ENCODE measurements around the gene CCNQ. TPM values are rescaled to one million over a fixed set of nuclear protein-coding genes. Genes with fewer than 3 reads are reported as not detected.

CCNQ gene
- total RNA-seq, 1 experiment from 2014 or later, result 20.3 TPM

DNA sequence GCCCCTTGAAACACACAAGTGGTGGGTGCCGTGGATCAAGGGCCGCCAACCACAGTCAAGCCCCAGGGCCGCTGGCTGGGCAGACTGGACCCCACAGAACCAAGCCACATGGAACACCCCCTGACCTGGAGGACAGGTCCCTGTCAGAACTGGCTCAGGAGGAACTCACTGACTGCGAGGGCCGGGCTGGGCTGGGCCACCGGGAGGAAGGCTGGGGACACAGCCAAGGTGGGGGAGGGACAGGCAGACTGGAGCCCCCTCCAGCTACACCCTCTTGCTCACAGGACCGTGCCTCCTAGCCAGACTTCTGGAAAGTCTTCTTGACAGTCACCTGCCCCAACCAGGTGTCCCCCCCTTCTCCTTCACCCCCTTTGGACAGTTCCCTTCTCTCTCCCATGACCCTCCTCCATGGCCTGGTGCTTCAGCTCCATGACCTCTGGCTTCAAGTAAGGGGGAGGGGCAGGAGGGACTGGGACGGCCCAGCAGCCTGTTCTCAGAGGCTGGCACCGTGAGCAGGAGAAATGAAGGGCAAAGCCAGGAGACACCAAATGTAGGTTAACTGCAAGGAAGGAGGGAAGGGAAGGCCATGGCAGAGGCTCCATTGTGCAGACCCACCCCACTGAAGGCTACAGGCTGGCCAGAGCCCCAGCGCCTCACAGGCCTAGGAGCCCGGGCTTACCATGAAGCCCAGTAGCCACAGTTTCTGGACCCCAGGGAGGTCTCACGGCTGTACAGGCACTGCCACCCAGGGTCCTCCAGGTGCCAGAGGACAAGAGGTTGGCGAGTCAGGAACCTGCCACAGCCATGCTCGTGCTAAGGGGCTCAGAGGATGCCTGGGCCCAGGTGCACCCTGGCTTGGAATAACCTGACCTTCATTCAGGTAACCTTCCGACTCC lies 25.5 kb upstream of the CCNQ start:
- Histone ChIP-seq H3K4me3 (replicated peaks in 1 of 2; ENCODE audit: low read depth in 1 of 2, low read length in 2 of 2) (no peak overlapping the region), H3K36me3 (ENCODE audit: control insufficient read depth in 1 of 2, insufficient read depth in 2 of 2, low read length in 2 of 2) (no peaks in the 10 kb centered on the region), H3K79me2 (ENCODE audit: insufficient read depth, low read length) (no peaks in the 10 kb centered on the region), H3K9me3 (ENCODE audit: control insufficient read depth in 1 of 2, insufficient read depth in 1 of 2, low read depth in 1 of 2, low read length in 2 of 2) (no peaks in the 10 kb centered on the region), H3K4me2 (ENCODE audit: low read length) (no peak overlapping the region), H3K9ac (ENCODE audit: low read length) (no peak overlapping the region), H3K27ac (ENCODE audit: low read depth, low read length) (no peak overlapping the region), H3K4me1 (ENCODE audit: control insufficient read depth in 1 of 2, insufficient read depth in 2 of 2, low read length in 2 of 2) (no peaks in the 10 kb centered on the region), H2AFZ (ENCODE audit: low read depth, low read length, poor library complexity, severe bottlenecking) (no peak overlapping the region), H3K9me2 (ENCODE audit: insufficient read depth) (no peaks in the 10 kb centered on the region), H3K27me3 (ENCODE audit: insufficient read depth, low read length) (no peaks in the 10 kb centered on the region), H4K20me1 (ENCODE audit: insufficient read depth) (no peaks in the 10 kb centered on the region)
- ATAC-seq, result no peak
- intact Hi-C loops (cut with micrococcal nuclease), result no loop called here
- no TSS peak for BruUV-seq (replicated peaks)
- CTCF ChIA-PET, result no interaction called here
- DNase-seq (ENCODE audit: low read depth, low spot score), result no peak
- POLR2A ChIA-PET, result no interaction called here
- RAD21 ChIA-PET (ENCODE audit: low non-redundant PET in 1 of 2, low total read pairs in 2 of 2, uncharacterized antibody in 2 of 2, unreplicated experiment in 2 of 2), result no interaction called here
- no peak for TF ChIP-seq FOSL1 (IDR thresholded peaks at IDR 0.05; ENCODE audit: low read depth)
- TF ChIP-seq SP1 (IDR thresholded peaks at IDR 0.05; ENCODE audit: low read depth), result no peak
- no peak for TF ChIP-seq CBX3 (IDR thresholded peaks at IDR 0.05; ENCODE audit: low read depth)
- TF ChIP-seq CEBPB (IDR thresholded peaks at IDR 0.05; ENCODE audit: low read depth), result no peak
- TF ChIP-seq JUND (IDR thresholded peaks at IDR 0.05), result no peak
- no peak for TF ChIP-seq YY1 (IDR thresholded peaks at IDR 0.05; ENCODE audit: extremely low read depth, insufficient replicate concordance, low read depth, low read length)
- no peak for TF ChIP-seq ELF1 (IDR thresholded peaks at IDR 0.05; ENCODE audit: borderline replicate concordance, low read depth)
- TF ChIP-seq, protein P1, sequence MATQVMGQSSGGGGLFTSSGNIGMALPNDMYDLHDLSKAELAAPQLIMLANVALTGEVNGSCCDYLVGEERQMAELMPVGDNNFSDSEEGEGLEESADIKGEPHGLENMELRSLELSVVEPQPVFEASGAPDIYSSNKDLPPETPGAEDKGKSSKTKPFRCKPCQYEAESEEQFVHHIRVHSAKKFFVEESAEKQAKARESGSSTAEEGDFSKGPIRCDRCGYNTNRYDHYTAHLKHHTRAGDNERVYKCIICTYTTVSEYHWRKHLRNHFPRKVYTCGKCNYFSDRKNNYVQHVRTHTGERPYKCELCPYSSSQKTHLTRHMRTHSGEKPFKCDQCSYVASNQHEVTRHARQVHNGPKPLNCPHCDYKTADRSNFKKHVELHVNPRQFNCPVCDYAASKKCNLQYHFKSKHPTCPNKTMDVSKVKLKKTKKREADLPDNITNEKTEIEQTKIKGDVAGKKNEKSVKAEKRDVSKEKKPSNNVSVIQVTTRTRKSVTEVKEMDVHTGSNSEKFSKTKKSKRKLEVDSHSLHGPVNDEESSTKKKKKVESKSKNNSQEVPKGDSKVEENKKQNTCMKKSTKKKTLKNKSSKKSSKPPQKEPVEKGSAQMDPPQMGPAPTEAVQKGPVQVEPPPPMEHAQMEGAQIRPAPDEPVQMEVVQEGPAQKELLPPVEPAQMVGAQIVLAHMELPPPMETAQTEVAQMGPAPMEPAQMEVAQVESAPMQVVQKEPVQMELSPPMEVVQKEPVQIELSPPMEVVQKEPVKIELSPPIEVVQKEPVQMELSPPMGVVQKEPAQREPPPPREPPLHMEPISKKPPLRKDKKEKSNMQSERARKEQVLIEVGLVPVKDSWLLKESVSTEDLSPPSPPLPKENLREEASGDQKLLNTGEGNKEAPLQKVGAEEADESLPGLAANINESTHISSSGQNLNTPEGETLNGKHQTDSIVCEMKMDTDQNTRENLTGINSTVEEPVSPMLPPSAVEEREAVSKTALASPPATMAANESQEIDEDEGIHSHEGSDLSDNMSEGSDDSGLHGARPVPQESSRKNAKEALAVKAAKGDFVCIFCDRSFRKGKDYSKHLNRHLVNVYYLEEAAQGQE (IDR thresholded peaks at IDR 0.05; ENCODE audit: low read depth), result no peak
- no peak for TF ChIP-seq TCF7L2 (IDR thresholded peaks at IDR 0.05; ENCODE audit: borderline replicate concordance, extremely low read depth, insufficient read depth, insufficient read length)
- TF ChIP-seq EZH2 (IDR thresholded peaks at IDR 0.05), result no peak
- TF ChIP-seq CTCF (IDR thresholded peaks at IDR 0.05 in 2 of 3, conservative IDR thresholded peaks at IDR 0.05 in 1 of 3; ENCODE audit: borderline replicate concordance in 1 of 3, insufficient read depth in 1 of 3, low read depth in 2 of 3, low read length in 2 of 3), result no peak
- TF ChIP-seq POLR2AphosphoS5 (IDR thresholded peaks at IDR 0.05; ENCODE audit: low read depth, low read length), result no peak
- TF ChIP-seq EGR1 (IDR thresholded peaks at IDR 0.05; ENCODE audit: low read depth), result no peak
- TF ChIP-seq SIN3A (IDR thresholded peaks at IDR 0.05; ENCODE audit: low read depth), result no peak
- TF ChIP-seq ZNF274 (IDR thresholded peaks at IDR 0.05; ENCODE audit: low read depth, low read length), result no peak
- TF ChIP-seq, protein P2, sequence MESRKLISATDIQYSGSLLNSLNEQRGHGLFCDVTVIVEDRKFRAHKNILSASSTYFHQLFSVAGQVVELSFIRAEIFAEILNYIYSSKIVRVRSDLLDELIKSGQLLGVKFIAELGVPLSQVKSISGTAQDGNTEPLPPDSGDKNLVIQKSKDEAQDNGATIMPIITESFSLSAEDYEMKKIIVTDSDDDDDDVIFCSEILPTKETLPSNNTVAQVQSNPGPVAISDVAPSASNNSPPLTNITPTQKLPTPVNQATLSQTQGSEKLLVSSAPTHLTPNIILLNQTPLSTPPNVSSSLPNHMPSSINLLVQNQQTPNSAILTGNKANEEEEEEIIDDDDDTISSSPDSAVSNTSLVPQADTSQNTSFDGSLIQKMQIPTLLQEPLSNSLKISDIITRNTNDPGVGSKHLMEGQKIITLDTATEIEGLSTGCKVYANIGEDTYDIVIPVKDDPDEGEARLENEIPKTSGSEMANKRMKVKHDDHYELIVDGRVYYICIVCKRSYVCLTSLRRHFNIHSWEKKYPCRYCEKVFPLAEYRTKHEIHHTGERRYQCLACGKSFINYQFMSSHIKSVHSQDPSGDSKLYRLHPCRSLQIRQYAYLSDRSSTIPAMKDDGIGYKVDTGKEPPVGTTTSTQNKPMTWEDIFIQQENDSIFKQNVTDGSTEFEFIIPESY (IDR thresholded peaks at IDR 0.05; ENCODE audit: extremely low read depth, insufficient replicate concordance, low read length), result no peak
